Skin of body (tissue), 2 donors: Measurements from ENCODE around the gene GATAD2A. TPM values are rescaled to one million over a fixed set of nuclear protein-coding genes. Genes with fewer than 3 reads are reported as not detected.
"Not testable (repeated sequence)": the region's sequence is repeated elsewhere in the genome, so short reads cannot be mapped to it uniquely, and the experiment has no call there.

Experiments used
- DNase-seq: peaks from one replicate; lab custom pipeline; 2025; lab: John Stamatoyannopoulos, UW
- total RNA-seq: library from RNA; depleted of rRNA; stranded (reverse); fragments of >200 nt; gene quantifications from one replicate; pipeline ENCODE4 v1.2.3, GENCODE V29; 2014

GATAD2A gene
- total RNA-seq, 1 donor from 2014 or later, result 24.3 TPM

GRCh38 chr19:19445911-19446361 lies 40.5 kb downstream of the GATAD2A start:
- no peak for DNase-seq

- DNase-seq, result no peak
Observed at GRCh38 chr19:19446655-19447437, 41.4 kb downstream of the GATAD2A start.

- DNase-seq, result no peak
Observed at GRCh38 chr19:19447536-19448237, 42.2 kb downstream of the GATAD2A start.

GRCh38 chr19:19448238-19448544 lies 42.7 kb downstream of the GATAD2A start:
- no peak for DNase-seq

GRCh38 chr19:19451429-19452242 lies 46.2 kb downstream of the GATAD2A start:
- no peak for DNase-seq

GRCh38 chr19:19452243-19453124 lies 47.0 kb downstream of the GATAD2A start:
- DNase-seq, result no peak

- DNase-seq, result no peak
Observed at GRCh38 chr19:19453125-19453454, 47.6 kb downstream of the GATAD2A start.

GRCh38 chr19:19455166-19455919 lies 49.9 kb downstream of the GATAD2A start:
- DNase-seq, result not testable (repeated sequence)

- no peak for DNase-seq
Observed at GRCh38 chr19:19457671-19458070, 52.2 kb downstream of the GATAD2A start.

GRCh38 chr19:19458110-19458816 lies 52.8 kb downstream of the GATAD2A start:
- DNase-seq, result peak; percentile 40

GRCh38 chr19:19459073-19459472 lies 53.6 kb downstream of the GATAD2A start:
- no peak for DNase-seq

- DNase-seq, result peak; percentile 28
Observed at GRCh38 chr19:19459707-19460251, 54.3 kb downstream of the GATAD2A start.

GRCh38 chr19:19460258-19460731 lies 54.8 kb downstream of the GATAD2A start:
- no peak for DNase-seq

GRCh38 chr19:19460761-19461265 lies 55.3 kb downstream of the GATAD2A start:
- no peak for DNase-seq

GRCh38 chr19:19461306-19461670 lies 55.8 kb downstream of the GATAD2A start:
- no peak for DNase-seq

- DNase-seq, result peak; percentile 32
Observed at GRCh38 chr19:19461671-19462622, 56.5 kb downstream of the GATAD2A start.

- DNase-seq, result no peak
Observed at GRCh38 chr19:19463348-19464117, 58.1 kb downstream of the GATAD2A start.
